22Rv1 (cell line): ENCODE data around the gene CPNE2.

Experiments used
- CTCF ChIP-seq: fragments of 450-650 bp; IDR thresholded peaks from 2 replicates; pipeline ENCODE4 v1.5.1; 2017; ENCODE audit warnings: mild to moderate bottlenecking
- ZFX ChIP-seq: fragments of 450-650 bp; IDR thresholded peaks from 2 replicates; pipeline ENCODE4 v1.6.1; 2017; ENCODE audit warnings: antibody characterized with exemption, borderline replicate concordance

- TF ChIP-seq CTCF (no peak), ZFX (no peak)
These were observed 54.4 kb downstream of the CPNE2 start for GRCh38 chr16:57146735-57147134.
